SJCRH30 (cell line): ENCODE data around the gene GRAMD4. TPM values are rescaled to one million over a fixed set of nuclear protein-coding genes. Genes with fewer than 3 reads are reported as not detected.

Experiments used
- total RNA-seq: library from RNA; depleted of rRNA; stranded (reverse); fragments of >200 nt; shearing (Covaris generic); gene quantifications from 2 replicates; pipeline ENCODE4 v1.2.3, GENCODE V29; 2014; rRNA removed

GRAMD4 gene
- total RNA-seq, 1 experiment from 2014 or later: 8.6 TPM

Other genes starting within 250 kb of the GRAMD4 start
- gene CELSR1, start 82.8 kb upstream of the GRAMD4 start, total RNA-seq: not detected in 2 replicates
- gene CERK, start 117.9 kb downstream of the GRAMD4 start, total RNA-seq: 87.7 and 92.7 TPM in 2 replicates
- 8.4 and 8.9 TPM in 2 replicates for gene TBC1D22A, start 142.3 kb downstream of the GRAMD4 start, total RNA-seq